Activated CD4-positive, alpha-beta T cell treated with anti-CD3 and anti-CD28 coated beads, Interleukin-2, amount 50 U/mL, for 16 hours (primary cell): ENCODE data around the gene TTC1.
A peak's percentile ranks its signal among the peaks of the same experiment; 100 is the strongest.

ENCODE experiments used
- DNase-seq: peaks from one replicate; pipeline ENCODE4 v3.0.0-alpha.2; 2020

Gene TTC1

GRCh38 chr5:160090059-160090458 is 81.1 kb downstream of the TTC1 start:
- no peak for DNase-seq

- DNase-seq, result no peak
These were observed 83.6 kb downstream of the TTC1 start for GRCh38 chr5:160092514-160092913.

GRCh38 chr5:160092960-160093707 is 84.2 kb downstream of the TTC1 start:
- no peak for DNase-seq

- DNase-seq, result no peak
These were observed 87.2 kb downstream of the TTC1 start for GRCh38 chr5:160096178-160096577.

GRCh38 chr5:160097991-160098390 is 89.1 kb downstream of the TTC1 start:
- no peak for DNase-seq

GRCh38 chr5:160105686-160106360 is 96.9 kb downstream of the TTC1 start:
- peak; percentile 8 for DNase-seq

GRCh38 chr5:160108124-160108523 is 99.2 kb downstream of the TTC1 start:
- DNase-seq, result no peak
